Fibroblast of pulmonary artery (primary cell): ENCODE measurements around the gene ATG4D.

Experiments
- DNase-seq: peaks from one replicate; pipeline ENCODE4 v3.0.0-alpha.2; 2010; ENCODE audit warnings: low read depth
- H3K4me3 ChIP-seq: replicated peaks from 2 replicates; pipeline ENCODE4 v1.5.1; 2011; ENCODE audit warnings: low read depth, mild to moderate bottlenecking, control low read depth, low read length, moderate library complexity
- CTCF ChIP-seq: IDR thresholded peaks from 2 replicates; pipeline ENCODE4 v1.5.1; 2011; ENCODE audit warnings: mild to moderate bottlenecking, control low read depth, low read length, inconsistent platforms; ENCODE audit errors: missing control alignments

Gene ATG4D

DNA sequence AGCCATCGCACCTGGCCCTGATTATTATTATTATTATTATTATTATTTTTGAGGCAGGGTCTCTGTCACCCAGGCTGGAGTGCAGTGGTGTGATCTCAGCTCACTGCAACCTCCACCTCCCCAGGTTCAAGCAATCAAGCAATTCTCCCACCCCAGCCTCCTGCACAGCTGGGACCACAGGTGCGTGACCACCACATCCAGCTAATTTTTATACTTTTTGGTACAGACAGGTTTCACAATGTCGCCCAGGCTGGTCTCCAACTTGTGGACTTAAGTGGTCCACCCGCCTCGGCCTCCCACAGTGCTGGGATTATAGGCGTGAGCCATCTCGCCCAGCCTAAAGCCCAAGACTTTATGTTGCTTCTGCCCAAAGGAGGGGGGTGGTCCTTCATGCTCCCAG is 49.4 kb downstream of the ATG4D start:
- no peak for TF ChIP-seq CTCF
- H3K4me3 ChIP-seq, result no peak overlapping the region
- DNase-seq, result no peak

- DNase-seq, result no peak
- H3K4me3 ChIP-seq, result no peak overlapping the region
- TF ChIP-seq CTCF, result no peak
Observed at GRCh38 chr19:10593820-10594637, 50.3 kb downstream of the ATG4D start.

- no peak overlapping the region for H3K4me3 ChIP-seq
- no peak for DNase-seq
- no peak for TF ChIP-seq CTCF
Observed at GRCh38 chr19:10600149-10600548, 56.4 kb downstream of the ATG4D start.

GRCh38 chr19:10601999-10602329 is 58.3 kb downstream of the ATG4D start:
- TF ChIP-seq CTCF, result no peak
- no peak overlapping the region for H3K4me3 ChIP-seq
- no peak for DNase-seq

DNA sequence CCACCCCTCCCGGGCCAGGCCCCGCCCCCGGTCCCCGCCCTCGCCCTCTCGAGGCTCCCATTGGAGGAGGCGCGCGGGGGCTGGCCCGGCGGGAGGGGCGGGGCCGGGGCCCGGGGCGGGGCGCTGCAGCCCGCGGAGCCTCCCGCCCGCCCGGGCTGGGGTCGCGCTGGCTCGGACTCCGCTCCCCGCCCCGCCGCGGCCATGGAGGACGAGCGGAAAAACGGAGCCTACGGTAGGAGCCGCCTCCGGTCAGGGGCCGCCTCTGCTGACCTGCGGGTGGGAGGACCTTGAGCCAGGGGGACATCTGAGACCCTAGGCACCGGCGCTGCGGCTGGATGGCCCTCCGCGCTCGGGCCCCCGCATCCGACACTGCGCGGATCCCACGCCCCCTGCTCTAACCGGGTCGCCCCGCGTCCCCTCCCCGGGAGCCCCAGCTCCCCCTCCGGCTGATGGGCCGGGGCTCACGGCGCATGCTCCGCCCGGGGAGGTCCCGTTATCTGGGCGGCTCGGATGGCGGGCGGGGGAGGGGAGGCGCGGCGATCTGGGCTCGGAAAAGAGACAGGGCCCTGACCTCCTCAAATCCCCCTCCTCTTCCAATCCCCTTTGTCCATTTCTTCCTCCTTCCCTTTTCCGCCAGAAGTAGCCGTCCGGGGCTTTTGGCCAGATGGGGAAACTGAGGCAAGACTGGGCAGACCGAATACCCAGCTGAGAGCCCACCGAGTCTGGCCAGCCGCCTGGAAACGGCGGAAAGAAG is 58.8 kb downstream of the ATG4D start:
- peak; percentile 68 for DNase-seq
- TF ChIP-seq CTCF, result no peak
- H3K4me3 ChIP-seq, result peak overlapping the region; percentile 96
